Lung (tissue), 12 donors: Measurements from ENCODE around the gene SENP6. TPM values are rescaled to one million over a fixed set of nuclear protein-coding genes. Genes with fewer than 3 reads are reported as not detected.
A peak's percentile ranks its signal among the peaks of the same experiment; 100 is the strongest.

Experiments used
- ATAC-seq: fragments of 200-7000 bp; cut with Tn5 transposase; one replicate; pipeline ENCODE4 v1.9.1; 2020; ENCODE audit warnings: moderate number of reproducible peaks; ENCODE audit not compliant: insufficient read depth, low FRiP score
- DNase-seq, 3 donors: peaks; one replicate each; pipeline ENCODE4 v3.0.0-alpha.2; 2013 to 2017
- H3K27ac ChIP-seq, 2 donors: one replicate each; pipeline ENCODE4 v1.5.1; 2013; ENCODE audit warnings: mild to moderate bottlenecking in 2 of 2, moderate library complexity in 2 of 2, control low read depth in 1 of 2, inconsistent platforms in 1 of 2, low read depth in 1 of 2, low read length in 1 of 2
- H3K27me3 ChIP-seq, 3 donors: one replicate each; pipeline ENCODE4 v1.5.1; 2013; ENCODE audit warnings: low read length in 2 of 3; ENCODE audit not compliant: control insufficient read depth in 3 of 3, insufficient read depth in 3 of 3
- H3K36me3 ChIP-seq, 4 donors: one replicate each; pipeline ENCODE4 v1.5.1; 2013; ENCODE audit warnings: low read length in 4 of 4, mild to moderate bottlenecking in 1 of 4, moderate library complexity in 1 of 4; ENCODE audit not compliant: control insufficient read depth in 4 of 4, insufficient read depth in 4 of 4
- H3K4me1 ChIP-seq, 5 donors: one replicate each; pipeline ENCODE4 v1.5.1; 2013; ENCODE audit warnings: low read length in 5 of 5, mild to moderate bottlenecking in 2 of 5, moderate library complexity in 1 of 5; ENCODE audit not compliant: control insufficient read depth in 5 of 5, insufficient read depth in 5 of 5
- H3K4me3 ChIP-seq: one replicate; pipeline ENCODE4 v1.5.1; 2013; ENCODE audit warnings: mild to moderate bottlenecking, control low read depth, moderate library complexity
- H3K9ac ChIP-seq, 2 donors: one replicate each; pipeline ENCODE4 v1.5.1; 2013; ENCODE audit warnings: low read length in 2 of 2, control low read depth in 1 of 2; ENCODE audit not compliant: insufficient read depth in 1 of 2
- H3K9me3 ChIP-seq, 4 donors: one replicate each; pipeline ENCODE4 v1.5.1; 2013; ENCODE audit warnings: low read length in 3 of 4, mild to moderate bottlenecking in 1 of 4, moderate library complexity in 1 of 4; ENCODE audit not compliant: control insufficient read depth in 4 of 4, insufficient read depth in 3 of 4
- CTCF ChIP-seq: IDR thresholded peaks from 2 replicates; pipeline ENCODE4 v1.5.1; 2012; ENCODE audit warnings: mild to moderate bottlenecking; ENCODE audit errors: control extremely low read depth, extremely low read depth
- WGBS, 2 donors: extraction: QIAGEN DNeasy Blood & Tissue Kit; methylation state at CpG; one replicate each; pipeline ENCODE4 v1.1.7; 2013; 5-methylcytosine and 5-hydroxymethylcytosine counted together
- polyA plus RNA-seq, 2 donors: library from polyadenylated mRNA; stranded (reverse); fragments of 200-250 nt; gene quantifications; one replicate each; pipeline ENCODE4 v1.2.1, GENCODE V29; 2013
- total RNA-seq, 2 donors: library from RNA; depleted of rRNA in 1 of 2; stranded (reverse); fragments of >200 nt in 1 of 2; gene quantifications; one replicate each; pipeline ENCODE4 v1.2.1, GENCODE V29; 2014 to 2021
- donor health status: control.
- donor health status: control.
- donor health status: Bipolar disorder and iron deficiency.
- donor health status: healthy.
- donor health status: DM: yes; HTN: yes; CAD: no.

SENP6 gene
- total and polyA plus RNA-seq, 4 donors, result 28.0 to 209 (median 62.8) TPM

DNA sequence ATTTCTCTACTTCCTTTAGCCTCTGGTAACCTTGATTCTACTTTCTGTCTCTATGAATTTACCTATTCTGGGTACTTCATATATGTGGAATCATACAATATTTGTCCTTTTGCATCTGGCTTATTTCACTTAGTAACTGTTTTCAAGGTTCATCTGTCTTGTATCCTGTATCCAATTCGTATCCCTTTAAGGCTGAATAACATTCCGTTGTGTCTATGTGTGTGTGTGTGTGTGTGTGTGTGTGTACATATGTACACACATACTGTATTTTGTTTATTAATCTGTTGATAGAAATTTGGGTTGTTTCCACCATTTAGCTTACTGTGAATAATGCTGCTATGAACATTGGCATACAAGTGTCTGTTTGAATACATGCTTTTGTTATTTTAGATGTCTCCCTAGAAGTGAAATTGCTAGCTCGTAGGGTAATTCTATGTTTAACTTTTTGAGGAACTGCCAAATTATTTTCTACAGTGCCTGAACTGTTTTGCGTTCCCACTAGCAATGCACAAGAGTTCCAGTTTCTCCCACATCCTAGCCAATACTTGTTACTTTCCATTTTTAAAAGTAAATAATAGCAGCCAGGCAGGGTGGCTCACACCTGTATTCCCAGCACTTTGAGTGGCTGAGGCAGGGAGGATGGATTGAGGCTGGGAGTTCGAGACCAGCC lies 17.7 kb downstream of the SENP6 start:
- Histone ChIP-seq H3K36me3 (no peaks in the 10 kb centered on the region), H3K27me3 (no peaks in the 10 kb centered on the region), H3K4me3 (no peak overlapping the region), H3K27ac (no peak overlapping the region), H3K9ac (peak overlapping the region in 1 of 2 donors; percentile 4), H3K4me1 (peaks cover 0 to 40% (median 4%) of the 10 kb centered on the region in 5 donors), H3K9me3 (peaks cover 0 to 3% (median under 1%) of the 10 kb centered on the region in 4 donors)
- ATAC-seq (no peak), DNase-seq (peak in 2 of 3 donors; percentile 76 to 79)
- 58 to 62% methylated on average over 5 of the region's 5 CpGs for WGBS, 2 donors
- TF ChIP-seq CTCF, result no peak

DNA sequence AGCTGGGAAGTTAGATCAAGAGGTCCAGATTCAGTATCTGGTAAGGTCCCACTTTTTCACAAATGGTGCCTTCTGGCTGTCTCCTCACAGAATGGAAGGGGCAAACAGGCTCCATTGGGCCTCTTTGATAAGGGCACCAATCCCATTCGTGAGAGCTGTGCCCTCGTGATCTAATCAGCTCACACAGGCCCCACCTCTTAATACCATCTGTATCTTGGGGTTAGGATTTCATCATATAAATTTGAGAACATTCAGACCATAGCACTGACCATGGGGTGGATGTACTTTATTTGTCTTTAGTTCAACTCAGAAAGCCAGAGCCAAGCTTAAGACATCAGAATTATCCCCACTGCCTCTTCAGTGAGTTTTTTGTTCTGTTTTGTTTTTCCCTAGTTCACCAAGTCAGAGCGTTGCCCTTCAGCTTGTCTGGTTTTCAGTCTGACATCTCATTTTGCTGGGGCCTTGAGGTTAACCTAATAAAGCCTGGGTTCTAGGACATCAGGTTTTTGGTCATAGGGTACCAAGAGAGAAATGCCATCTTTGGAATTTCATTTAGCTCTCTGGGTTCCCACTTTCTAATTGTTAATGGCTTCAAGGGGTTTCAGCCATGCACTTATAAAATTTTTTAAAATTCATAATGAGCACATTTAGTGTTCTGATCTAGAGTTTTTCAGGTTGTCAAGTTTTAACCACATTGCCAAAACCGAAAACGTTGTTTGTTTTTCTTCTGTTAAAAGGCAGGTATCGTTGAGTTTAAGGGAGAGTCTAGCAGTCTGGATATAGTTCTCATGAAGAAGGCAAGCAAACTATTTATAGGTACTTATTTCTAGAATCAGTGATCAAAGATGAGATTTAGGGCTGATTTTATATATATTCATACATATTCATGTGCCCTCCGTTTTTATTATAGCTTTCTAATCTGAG lies 19.0 kb downstream of the SENP6 start:
- DNase-seq (no peak), ATAC-seq (no peak)
- Histone ChIP-seq H3K27me3 (no peaks in the 10 kb centered on the region), H3K4me3 (no peak overlapping the region), H3K36me3 (peaks cover 0 to 8% (median 2%) of the 10 kb centered on the region in 4 donors), H3K9ac (no peak overlapping the region), H3K4me1 (peaks cover 0 to 36% (median 4%) of the 10 kb centered on the region in 5 donors), H3K27ac (peak overlapping the region in 1 of 2 donors; percentile 27), H3K9me3 (peaks cover 0 to 3% (median under 1%) of the 10 kb centered on the region in 4 donors)
- TF ChIP-seq CTCF, result no peak
- WGBS, 2 donors, result 65 to 78% methylated on average over 7 of the region's 7 CpGs

GRCh38 chr6:75621846-75622245 lies 20.2 kb downstream of the SENP6 start:
- Histone ChIP-seq H3K27me3 (no peaks in the 10 kb centered on the region), H3K9me3 (peaks cover 0 to 3% (median under 1%) of the 10 kb centered on the region in 4 donors), H3K36me3 (peaks cover 0 to 8% (median 2%) of the 10 kb centered on the region in 4 donors), H3K4me1 (peaks cover 0 to 34% (median 4%) of the 10 kb centered on the region in 5 donors), H3K4me3 (no peak overlapping the region), H3K27ac (no peak overlapping the region), H3K9ac (no peak overlapping the region)
- TF ChIP-seq CTCF, result no peak
- no peak for DNase-seq
- ATAC-seq, result no peak
